SIG-M5 (cell line): ENCODE data around the gene PXK.

Source experiments
- DNase-seq: peaks from one replicate; lab custom pipeline; 2025; lab: John Stamatoyannopoulos, UW

PXK gene

DNA sequence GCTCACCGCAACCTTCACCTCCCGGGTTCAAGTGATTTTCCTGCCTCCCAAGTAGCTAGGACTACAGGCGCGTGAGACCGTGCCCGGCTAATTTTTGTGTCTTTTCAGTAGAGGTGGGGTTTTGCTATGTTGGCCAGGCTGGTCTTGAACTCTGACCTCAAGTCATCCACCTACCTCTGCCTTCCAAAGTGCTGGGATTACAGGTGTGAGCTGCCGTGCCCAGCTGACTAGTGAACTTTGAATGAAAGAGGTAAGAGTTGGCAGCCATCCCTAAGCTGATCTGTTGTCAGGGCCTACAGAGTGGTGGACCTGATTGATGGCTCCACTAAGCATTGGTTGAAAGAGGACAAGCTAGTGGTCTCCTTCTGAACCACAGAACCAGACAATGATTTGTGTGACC, 15.3 kb downstream of the PXK start:
- no peak for DNase-seq

DNA sequence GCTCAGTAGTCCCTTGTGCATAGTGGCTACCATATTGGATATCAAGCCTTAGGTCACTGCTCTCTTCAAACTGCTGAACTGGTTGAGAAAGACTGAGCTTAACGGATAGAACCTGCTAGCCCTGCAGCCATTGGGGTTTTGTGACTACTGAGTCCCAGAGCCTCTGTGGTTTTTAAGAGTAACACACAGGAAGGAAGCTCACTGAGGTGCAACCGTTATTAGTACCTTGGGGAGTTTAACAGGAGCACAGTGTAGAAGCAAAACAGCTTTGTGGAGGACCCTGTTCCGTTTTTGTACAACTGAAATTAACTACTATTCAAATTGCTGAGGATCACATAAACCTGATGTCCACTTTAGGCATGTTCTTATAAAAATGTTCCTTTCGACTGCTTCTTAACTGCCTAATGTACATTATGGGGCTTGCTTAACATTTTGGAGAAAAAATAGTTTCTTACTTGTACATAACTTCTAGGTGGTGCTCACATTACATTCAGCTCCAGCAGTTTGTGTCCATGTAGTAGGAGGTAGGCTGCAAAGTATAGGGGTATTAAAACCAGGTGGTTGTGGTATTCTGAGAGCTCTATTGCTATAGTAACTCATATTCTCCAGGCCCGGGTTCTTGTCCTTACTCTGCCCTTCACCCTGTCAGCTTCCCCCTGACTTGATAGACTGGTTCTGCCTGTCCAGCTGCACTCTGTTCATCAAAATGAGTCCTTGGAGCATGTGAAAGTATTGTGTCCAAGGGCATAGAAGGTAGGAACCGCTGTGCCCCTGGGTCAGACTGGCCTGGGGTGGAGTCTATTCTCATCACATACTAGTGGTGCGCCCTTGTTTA, 17.3 kb downstream of the PXK start:
- peak; percentile 69 for DNase-seq

DNA sequence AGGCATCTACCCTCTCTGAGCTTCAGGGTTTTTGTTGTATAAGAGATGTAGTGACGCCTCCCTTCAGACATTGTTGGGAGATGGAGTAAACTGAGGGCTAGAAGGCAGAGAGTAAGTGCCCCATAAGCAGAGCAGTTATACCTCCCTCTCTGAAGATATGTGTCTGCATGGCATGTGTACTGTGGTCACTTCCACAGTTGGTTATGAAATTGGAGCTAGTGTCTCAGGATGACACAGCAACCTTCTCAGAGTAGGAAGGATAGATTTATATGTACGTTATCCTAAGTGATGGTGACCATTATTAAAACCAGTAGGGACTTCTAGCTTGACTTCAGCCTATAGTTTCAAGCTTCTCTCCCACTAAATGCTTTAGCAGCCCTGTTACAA, 17.9 kb downstream of the PXK start:
- no peak for DNase-seq

DNA sequence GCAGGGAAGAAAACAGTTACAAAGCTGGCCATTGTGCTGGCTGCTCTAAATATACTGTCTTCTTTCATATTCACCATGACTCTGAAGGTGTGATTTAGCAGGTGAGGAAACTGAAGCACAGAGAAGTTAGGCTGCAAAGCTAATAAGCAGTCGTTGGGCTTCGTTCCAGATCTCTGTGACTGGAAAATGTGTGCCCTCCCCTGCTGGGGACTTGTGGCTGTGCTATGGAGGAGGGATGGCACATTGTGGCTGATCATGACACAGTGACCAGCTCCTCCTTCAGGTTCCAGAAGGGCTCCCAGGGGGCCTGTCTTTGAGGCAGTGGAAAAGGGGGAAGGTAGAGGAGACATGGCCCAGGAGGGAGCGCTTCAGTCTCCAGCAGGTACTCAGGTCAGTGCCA, 19.2 kb downstream of the PXK start:
- no peak for DNase-seq

DNA sequence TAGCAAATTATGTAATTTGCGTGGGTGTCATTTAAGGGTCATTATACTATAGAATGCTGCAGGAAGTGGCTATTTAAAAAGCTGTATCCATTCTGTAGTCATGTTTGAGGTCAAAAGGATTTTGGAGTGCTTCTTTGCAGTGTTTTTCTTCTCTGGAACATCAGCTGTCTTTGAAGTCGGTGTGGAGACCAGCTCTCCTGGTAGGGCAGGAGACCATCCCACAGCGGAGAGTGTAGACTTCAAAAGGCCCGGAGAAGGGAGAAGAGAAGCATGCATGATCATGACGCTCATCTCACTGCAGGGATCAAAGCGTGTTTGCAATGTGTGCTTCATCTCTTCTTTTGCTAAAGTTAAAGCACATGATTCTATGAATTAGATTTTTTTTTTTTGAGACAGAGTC, 19.9 kb downstream of the PXK start:
- no peak for DNase-seq

DNA sequence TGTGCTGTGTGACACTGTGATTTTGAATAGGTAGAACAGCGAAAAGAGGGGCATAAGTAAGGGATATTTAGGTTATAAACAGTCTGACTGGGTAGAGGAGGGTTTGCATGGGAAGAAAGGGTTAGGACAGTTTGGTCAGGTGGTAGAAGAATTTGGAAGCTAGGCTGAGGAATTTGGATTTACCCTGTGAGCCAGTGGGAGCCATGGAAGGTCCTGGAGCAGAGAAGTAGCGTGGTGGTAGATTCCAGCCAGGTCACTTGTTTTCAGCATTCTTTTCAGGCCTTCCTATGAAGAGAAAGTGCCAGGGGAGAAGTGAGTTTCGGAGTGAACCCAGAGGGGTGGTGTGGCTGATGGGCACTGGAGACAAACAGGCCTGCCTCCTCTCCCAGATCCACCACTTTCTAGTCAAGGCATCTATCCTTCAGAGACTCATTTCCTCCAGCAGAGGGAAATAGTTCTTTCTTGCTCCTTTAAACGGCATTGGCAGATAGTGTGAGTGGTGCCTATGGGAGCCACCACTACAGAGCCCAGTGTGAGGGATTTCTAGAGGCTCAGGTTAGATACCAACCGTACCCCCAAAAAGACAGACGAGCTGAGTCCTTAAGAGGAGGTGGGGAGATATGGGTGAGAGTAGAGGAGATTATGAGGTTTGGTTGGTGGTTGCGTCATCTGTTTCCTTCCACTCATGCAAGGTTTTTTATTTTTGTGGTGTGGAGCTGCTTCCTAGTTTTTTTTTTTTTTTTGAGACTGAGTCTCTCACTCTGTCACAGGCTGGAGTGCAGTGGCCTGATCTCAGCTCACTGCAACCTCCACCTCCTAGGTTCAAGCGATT, 21.2 kb downstream of the PXK start:
- peak; percentile 54 for DNase-seq

DNA sequence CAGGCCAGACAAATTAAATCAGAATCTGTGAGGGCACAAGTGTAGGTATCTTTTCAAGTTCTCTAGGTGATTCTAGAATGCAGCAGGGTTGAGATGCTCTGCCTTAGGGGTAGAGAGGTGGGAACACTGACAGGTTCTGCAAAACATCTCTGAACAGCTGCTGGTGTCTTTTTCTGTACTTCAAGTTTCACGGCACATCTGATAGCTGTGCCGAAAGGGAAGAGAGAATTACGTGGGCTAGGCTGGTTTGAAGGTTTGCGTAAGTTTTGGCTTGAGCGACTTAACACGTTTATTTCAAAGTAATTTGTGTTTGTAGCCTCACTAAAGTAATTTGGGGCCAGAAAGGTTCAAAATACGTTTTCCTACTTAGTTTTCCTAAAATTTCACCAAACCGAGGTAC, 22.5 kb downstream of the PXK start:
- DNase-seq, result peak; percentile 16

DNA sequence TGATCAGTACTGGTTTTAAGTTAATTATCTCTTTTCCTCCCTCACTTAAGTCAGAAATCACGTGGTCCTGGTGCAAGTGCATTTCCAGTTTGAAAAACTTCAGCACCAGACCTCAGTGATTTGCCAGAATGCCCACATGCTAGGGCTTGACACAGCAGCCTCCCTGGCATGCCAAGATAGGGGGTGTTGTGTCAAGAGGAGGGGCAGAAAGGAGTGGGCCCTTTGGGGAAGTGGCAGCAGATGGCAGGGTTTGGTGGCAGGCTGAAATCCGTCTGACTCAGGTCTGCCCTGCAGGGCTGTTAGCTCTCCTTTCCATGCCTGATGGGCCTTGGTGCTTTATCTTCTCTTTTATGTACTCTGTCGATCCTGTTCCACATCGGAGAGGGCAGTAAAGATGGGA, 23.4 kb downstream of the PXK start:
- DNase-seq, result no peak

DNA sequence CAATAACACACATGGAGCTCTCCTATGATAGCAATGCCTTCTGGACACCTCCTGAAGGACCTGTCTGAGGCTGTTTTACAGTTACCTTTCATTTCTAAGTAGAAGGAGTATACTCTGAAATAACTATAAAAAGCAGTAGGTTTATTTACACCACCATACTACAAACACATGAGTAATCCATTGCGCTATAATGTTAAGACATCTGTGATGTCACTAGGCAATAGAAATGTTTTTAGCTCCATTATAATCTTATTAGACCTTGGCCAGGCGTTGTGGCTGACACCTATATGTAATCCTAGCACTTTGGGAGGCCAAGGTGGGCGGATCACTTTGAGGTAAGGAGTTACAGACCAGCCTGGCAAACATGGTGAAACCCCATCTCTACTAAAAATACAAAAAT, 24.7 kb downstream of the PXK start:
- DNase-seq, result no peak

DNA sequence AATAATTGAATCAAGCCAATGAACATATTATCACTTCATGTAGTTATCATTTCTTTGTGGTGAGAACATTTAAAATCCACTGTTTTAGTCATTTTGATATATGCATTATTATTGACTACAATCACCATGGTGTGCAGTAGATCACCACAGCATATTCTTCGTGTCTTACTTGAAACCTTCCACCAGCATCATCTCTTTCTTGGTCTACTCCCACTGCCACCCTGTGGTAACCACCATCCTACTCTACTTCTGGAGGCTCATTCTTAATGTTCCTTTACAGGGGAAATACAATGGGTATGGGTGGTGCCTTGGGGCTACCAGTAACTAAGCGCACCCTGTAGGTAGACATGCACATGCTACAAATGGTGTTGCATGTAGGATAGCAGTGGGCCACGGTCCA, 25.4 kb downstream of the PXK start:
- no peak for DNase-seq

DNA sequence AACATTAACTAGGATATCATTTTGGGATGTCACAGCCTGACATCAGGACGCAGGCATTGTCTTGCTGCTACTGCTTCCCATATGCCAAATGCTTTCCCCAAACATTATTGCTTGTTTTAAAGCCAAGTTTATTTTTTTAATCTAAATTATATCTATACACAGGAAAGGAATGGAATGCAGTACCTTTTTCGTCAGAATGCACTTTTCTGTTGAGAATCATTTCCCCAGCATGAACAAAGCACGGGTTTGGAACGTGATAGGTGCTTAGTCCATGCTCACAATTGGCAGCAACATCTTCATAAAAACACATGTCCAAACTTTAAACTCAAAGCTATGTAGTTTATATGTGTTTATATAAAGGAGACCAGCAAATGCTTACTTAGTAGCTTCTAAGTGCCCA, 26.1 kb downstream of the PXK start:
- DNase-seq, result no peak

DNA sequence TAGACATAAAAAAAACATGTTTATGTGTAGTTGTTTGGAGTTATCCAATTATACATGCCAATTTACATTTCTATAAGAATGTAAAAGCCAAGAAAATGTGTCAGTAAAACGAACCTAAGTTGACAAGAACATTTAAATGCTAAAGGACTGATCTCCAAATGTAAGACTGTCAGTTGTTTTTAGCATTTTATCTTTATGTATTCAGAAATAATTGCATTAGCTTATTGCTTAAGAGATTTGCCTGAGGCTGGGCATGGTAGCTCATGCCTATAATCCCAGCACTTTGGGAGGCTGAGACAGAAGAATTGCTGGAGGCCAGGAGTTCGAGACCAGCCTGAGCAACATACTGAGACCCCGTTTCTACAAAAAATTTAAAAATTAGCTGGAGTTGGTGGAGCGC, 26.9 kb downstream of the PXK start:
- DNase-seq, result no peak

DNA sequence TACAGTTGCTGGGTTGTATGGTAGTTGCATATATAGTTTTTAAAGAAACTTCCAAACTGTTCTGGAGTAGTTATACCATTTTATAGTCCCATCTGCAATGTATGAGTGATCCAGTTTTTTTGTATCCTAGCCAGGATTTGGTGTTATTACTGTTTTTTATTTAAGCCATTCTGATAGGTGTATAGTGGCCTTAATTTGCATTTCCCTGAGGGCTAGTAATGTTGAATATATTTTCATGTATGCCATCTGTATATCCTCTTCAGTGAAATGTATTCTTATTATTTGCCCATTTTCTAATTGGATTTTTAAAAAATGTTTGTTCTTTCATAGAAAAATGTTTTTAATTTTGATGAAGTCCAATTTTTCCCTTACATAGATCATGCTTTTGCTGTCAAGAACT, 29.2 kb downstream of the PXK start:
- no peak for DNase-seq

DNA sequence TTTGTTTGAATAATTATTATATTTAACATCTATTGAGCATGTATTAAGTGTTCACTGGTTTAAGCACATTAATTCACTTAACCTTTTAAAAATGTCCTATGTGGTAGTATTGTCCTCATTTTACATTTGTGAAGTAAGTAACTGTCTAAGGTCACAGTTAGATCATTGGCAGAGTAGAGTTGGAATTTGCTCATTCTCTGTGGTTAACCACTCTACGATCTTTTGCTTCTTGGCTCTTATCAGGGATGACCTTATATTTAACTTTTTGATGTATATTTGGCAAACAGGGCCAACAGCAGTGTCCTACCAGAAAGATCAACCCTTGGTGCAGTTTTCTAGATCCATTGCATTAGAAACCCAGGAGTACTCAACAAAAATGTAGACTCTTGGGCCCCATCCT, 34.0 kb downstream of the PXK start:
- no peak for DNase-seq

DNA sequence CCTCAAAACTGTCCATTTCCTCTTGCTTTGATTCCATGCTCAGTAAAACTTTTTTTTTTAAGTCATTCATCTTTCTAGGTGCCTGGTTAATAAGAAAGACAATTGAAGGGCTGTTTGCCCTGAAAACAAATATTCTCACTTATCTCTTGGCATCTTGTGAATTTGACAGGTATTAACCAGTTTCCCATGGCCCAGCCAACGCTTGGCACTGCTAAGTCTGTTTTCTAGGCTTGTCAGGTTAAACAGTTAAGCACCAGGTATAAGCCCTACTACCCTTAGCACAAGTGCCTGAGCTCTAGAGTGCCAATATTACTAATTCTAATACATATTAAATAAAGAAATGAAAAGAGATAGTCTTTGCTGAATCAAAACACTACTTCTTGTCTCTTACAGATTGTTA, 36.3 kb downstream of the PXK start:
- no peak for DNase-seq

DNA sequence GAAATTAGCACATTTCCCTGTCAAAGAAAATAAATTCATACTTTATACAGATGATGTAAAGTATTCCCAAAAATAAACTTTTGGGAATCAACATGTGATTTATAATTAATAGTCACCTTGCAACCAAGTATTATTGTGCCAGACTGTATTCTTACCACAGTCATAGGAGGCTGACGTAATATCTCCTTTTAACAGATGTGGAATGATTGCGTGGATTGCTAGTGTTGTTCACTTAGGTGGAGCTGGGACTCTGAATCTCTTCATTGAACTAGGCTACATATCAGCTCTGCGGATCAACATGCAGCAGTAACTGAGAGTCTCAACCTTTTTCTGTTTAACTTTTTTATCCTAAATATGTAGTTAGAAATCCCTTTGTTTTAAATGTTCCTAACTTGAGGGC, 37.2 kb downstream of the PXK start:
- DNase-seq, result no peak

DNA sequence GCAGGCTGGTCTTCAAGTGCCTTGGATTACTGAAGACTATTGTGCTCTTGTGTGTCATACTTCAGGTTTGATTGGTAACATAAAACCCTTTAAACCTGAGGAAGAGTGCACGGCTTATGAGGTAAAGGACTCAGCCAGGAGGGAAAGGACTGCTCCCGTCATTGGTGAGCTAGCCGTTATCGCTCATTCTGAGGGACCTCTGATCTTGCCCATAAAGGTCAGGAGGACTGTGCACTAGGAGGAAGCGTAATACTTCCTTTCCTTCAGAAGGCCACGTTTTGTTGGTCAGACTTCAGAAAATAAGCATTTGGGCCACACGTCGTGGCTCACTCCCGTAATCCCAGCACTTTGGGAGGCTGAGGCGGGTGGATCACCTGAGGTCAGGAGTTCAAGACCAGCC, 37.7 kb downstream of the PXK start:
- DNase-seq, result no peak

DNA sequence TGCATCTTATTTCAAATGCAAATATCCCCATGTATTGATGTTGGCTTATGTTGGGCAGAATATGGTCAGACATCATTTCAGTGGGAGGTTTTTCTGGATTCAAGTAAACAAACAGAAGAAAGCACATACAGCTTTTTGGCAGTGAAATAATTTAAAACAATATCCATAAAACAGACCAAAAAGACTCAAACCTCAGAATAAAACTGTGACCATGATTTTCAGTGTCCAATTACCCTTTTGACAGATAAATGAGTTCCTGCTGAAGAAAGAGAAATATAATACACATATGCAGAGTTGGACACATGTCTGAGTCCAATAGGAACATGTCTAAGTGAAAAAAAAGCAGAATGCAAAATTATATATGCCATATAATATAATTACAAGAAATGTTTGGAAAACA, 39.1 kb downstream of the PXK start:
- DNase-seq, result no peak

DNA sequence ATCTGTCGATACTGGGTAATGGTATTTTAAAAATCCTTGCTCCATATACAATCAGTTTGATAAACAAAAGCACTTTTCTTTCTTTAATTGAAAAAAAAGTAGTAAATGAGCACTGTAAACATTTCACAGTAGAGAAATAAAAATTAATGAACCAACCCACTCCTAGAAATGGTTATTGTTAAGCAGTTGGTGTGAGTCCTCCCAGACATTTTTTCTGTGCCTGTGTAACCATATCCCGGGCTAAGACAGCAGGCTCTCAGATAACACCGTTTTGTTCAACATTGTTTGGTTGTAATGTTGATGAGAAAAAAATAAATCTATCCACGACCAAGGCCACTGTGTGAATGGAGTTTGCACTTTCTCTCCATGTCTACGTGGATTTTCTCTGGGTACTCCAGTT, 42.6 kb downstream of the PXK start:
- DNase-seq, result no peak

DNA sequence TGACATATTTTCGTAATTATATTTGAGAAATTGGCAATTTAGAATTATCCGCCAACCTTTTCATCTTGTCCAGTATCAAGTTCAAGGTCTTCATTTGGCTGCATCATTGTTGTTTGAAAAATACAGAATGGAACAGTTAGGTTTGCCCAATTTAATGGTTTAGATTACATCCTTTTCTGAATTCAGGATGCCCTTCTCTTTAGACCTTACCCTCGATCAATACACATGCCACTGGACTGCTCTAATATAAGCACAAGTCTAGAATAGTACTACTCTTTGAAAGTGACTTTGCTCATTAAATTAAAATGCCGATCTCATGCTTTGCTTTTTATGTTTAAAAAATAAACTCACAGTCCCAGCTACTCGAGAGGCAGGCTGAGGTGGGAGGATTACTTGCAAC, 44.5 kb downstream of the PXK start:
- DNase-seq, result no peak

DNA sequence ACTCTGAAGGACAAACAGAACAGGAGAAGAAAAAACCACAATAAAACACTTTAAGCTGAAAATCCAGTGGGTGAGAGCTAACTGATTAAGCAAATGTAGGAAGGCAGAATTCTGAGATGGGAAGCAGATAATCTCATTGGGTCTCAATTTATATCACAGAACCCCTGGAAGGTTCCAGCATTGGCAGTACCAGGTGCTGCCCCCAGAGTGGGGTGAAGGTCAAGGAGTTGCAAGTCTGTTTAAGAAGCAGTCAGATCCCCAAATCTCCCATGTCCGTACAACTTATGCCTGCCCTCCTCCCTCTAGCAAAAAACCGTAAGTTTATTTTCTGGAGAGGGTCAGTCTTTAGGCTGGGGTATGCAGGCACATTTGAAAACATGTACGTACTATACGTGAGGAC, 45.1 kb downstream of the PXK start:
- no peak for DNase-seq

DNA sequence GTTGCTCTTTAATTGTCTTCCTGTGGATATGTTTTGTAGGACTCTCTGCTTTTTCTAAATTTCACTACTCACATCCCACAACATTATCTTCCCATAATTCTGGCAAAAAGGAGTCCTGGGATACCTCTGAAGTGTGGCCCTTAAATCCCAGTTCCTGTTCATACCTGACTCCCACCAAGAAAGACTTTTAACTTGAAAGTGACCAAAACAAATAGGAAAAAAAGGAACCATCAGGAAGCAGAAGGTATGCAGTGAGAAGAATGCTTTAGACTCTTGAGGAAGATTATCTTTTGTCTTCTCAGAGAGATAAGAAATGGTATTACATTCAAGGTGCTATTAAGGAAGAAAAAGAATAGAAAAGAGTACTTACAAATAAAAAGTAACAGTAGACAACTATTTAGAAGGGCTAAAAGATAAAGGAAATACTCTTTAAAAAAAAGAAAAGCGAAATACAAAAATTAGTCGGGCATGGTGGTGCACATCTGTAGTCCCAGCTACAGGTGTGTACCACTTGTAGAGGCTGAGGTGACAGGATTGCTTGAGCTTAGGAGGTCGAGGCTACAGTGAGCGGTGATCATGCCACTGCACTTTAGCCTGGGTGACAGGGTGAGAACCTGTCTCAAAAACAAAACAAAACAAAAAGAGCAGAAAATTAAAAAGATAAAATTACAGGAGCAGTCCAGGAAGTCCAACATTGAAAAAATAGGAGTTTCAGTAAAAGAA, 46.8 kb downstream of the PXK start:
- no peak for DNase-seq

DNA sequence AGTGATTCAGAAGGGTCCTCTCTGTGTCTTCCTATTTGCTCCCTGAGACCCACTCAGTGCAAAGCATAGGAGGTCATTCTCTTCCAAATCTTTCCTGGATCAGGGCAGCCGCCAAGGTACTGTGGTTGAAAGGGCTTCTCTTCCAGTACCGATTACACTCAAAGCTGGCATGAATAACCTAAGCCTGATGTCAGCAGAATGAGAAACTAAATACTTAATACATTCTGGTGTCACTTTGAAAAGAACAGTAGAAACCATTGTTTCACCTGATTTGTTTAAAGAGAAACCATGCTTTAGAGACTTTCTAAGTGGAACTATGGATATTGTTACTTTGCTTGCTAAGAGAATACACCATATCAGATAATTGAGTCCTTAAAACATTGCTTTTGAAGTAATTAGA, 50.8 kb downstream of the PXK start:
- no peak for DNase-seq
